Retinal pigment epithelial cell (primary cell): Measurements from ENCODE around the gene ACYP1.

Experiments
- DNase-seq: peaks from one replicate; pipeline ENCODE4 v3.0.0-alpha.2; 2010; ENCODE audit warnings: low read depth
- H3K4me3 ChIP-seq: 2 replicates; pipeline ENCODE4 v1.5.1; 2011; ENCODE audit warnings: mild to moderate bottlenecking, low read length, control low read depth, moderate library complexity
- CTCF ChIP-seq: conservative IDR thresholded peaks from 2 replicates; pipeline ENCODE4 v1.5.1; 2011; ENCODE audit warnings: low read depth, low read length, control low read depth, inconsistent platforms

The ACYP1 gene

DNA sequence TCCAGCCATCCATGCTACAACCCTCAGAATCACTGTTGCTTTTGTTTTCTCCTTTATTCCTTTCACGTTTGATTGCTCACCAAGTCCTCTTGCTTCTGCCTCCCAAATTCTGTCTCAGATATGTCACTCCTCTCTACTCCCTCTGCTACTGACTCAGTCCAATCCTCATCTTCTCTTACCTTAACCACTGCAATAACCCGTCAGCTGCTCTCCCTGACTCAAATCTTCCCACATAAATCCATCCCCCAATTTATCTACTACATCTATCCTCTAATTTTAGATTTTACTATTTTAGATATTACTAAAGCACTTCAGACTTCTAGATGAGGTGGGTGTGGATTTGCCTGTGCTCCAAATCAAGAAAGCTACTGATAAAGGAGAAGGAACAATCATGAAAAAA, 37.9 kb downstream of the ACYP1 start:
- TF ChIP-seq CTCF: no peak
- no peak for DNase-seq
- H3K4me3 ChIP-seq: no peak overlapping the region

DNA sequence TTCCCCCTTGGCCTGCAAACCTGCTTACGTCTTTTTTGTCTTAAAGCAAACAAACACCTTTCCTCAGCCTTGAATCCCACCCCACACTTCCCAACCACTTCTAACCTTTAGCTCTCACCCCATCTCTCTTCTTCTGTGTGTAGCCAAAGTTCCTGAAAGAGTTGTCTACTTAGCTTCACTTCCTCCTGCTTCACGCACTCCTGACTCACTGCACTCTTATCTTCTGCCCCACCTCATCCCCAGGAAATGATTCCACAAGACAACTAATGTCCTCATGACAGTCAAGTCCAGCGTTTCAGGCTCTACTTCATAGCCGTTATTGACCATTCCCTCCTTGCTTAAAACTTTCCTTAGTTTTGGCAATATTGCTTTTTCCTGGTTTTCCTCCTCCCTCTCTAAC, 38.7 kb downstream of the ACYP1 start:
- no peak overlapping the region for H3K4me3 ChIP-seq
- no peak for TF ChIP-seq CTCF
- DNase-seq: no peak

DNA sequence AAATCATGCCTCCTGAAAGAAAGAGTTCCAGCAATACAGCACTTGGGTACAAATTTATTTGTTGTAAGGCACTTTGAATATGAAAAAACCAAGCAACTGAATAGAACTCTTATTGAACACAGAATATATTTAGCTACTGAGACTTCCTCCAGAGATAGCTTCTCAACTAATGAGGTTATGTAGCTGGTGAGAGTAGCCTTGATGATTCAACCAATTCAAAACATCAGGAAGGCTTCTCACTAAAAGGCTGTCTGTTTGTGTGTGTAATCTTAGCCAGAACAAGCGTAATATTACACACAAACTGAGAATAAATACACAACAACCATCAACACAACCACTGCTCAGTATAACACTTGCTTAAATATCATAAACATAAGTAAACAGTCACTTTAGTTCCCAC, 40.7 kb downstream of the ACYP1 start:
- no peak overlapping the region for H3K4me3 ChIP-seq
- TF ChIP-seq CTCF: no peak
- DNase-seq: no peak

- DNase-seq: no peak
- peak; percentile 67 for TF ChIP-seq CTCF
- H3K4me3 ChIP-seq: no peak overlapping the region
Observed at GRCh38 chr14:75022655-75023054, 41.2 kb downstream of the ACYP1 start.

- no peak overlapping the region for H3K4me3 ChIP-seq
- TF ChIP-seq CTCF: no peak
- DNase-seq: no peak
Observed at GRCh38 chr14:75018694-75019093, 45.1 kb downstream of the ACYP1 start.

GRCh38 chr14:75016815-75017214, 47.0 kb downstream of the ACYP1 start:
- H3K4me3 ChIP-seq: no peak overlapping the region
- no peak for TF ChIP-seq CTCF
- no peak for DNase-seq

GRCh38 chr14:75015496-75015895, 48.3 kb downstream of the ACYP1 start:
- no peak for TF ChIP-seq CTCF
- no peak overlapping the region for H3K4me3 ChIP-seq
- no peak for DNase-seq
